Measurements from ENCODE around the gene IL22. TPM values are rescaled to one million over a fixed set of nuclear protein-coding genes. Genes with fewer than 3 reads are reported as not detected.

IL22 gene
- total and polyA plus RNA-seq, 12 donors = not detected

DNA sequence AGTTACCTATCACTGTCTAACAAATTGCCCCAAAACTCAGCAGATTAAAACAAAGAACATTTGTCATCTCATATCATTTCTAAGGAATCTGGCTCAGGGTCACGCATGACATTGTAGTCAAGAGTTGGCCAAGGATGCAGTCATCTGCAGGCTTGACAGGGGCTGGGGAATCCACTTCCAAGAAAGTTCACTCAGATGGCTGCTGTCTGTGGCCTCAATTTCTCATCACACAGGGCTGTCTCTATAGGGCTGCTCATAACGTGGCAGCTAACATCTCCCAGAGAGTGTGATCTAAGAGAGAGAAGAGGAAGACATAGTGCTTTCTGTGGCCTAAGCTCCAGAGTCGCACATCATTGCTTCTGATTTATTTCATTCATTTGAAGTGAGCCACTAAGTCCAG, 17.0 kb upstream of the IL22 start:
- intact Hi-C loops (cut with DNase I) = no loop called here
- DNase-seq = no peak
- no peak overlapping the region for H3K27ac ChIP-seq
- no peaks in the 10 kb centered on the region for H3K9me3 ChIP-seq (replicated peaks in 1 of 3)
- TF ChIP-seq, protein P1, sequence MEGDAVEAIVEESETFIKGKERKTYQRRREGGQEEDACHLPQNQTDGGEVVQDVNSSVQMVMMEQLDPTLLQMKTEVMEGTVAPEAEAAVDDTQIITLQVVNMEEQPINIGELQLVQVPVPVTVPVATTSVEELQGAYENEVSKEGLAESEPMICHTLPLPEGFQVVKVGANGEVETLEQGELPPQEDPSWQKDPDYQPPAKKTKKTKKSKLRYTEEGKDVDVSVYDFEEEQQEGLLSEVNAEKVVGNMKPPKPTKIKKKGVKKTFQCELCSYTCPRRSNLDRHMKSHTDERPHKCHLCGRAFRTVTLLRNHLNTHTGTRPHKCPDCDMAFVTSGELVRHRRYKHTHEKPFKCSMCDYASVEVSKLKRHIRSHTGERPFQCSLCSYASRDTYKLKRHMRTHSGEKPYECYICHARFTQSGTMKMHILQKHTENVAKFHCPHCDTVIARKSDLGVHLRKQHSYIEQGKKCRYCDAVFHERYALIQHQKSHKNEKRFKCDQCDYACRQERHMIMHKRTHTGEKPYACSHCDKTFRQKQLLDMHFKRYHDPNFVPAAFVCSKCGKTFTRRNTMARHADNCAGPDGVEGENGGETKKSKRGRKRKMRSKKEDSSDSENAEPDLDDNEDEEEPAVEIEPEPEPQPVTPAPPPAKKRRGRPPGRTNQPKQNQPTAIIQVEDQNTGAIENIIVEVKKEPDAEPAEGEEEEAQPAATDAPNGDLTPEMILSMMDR (IDR thresholded peaks at IDR 0.05) = no peak
- TF ChIP-seq POLR2A (IDR thresholded peaks at IDR 0.05) = no peak
- WGBS, 4 donors = 71 to 78% (median 74%) methylated on average over 3 of the region's 3 CpGs
- no peaks in the 10 kb centered on the region for H3K36me3 ChIP-seq (replicated peaks in 1 of 2)
- H3K4me1 ChIP-seq (replicated peaks in 1 of 2) = no peaks in the 10 kb centered on the region
- no peak overlapping the region for H3K4me3 ChIP-seq
- no peaks in the 10 kb centered on the region for H3K27me3 ChIP-seq

DNA sequence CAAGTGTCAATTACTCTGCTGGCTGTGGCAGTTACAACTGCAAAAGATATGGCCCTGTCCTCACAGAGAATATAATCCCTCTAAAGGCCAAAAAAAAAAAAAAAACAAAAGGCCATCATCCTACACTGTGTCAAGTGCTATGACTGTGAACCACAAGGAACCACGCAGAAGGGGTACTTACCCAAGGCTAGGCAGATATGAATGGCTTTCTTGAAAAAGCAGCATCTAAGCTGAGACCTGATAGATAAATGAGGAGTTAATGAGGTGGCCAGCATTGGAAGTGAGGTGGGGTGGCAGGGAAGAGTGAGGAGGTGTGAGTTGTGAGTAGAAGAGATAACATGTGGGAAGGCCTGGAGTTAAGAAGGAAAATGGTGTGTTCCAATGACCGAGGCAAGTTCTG, 16.4 kb upstream of the IL22 start:
- Histone ChIP-seq H3K9me3 (replicated peaks in 1 of 3) (no peaks in the 10 kb centered on the region), H3K27ac (no peak overlapping the region), H3K27me3 (no peaks in the 10 kb centered on the region), H3K36me3 (replicated peaks in 1 of 2) (no peaks in the 10 kb centered on the region), H3K4me1 (replicated peaks in 1 of 2) (no peaks in the 10 kb centered on the region), H3K4me3 (no peak overlapping the region)
- intact Hi-C loops (cut with DNase I) = no loop called here
- 84 to 98% (median 92%) methylated on average over 2 of the region's 2 CpGs for WGBS, 4 donors
- DNase-seq = no peak
- no peak for TF ChIP-seq POLR2A (IDR thresholded peaks at IDR 0.05)
- TF ChIP-seq, protein P1 (IDR thresholded peaks at IDR 0.05) = no peak

DNA sequence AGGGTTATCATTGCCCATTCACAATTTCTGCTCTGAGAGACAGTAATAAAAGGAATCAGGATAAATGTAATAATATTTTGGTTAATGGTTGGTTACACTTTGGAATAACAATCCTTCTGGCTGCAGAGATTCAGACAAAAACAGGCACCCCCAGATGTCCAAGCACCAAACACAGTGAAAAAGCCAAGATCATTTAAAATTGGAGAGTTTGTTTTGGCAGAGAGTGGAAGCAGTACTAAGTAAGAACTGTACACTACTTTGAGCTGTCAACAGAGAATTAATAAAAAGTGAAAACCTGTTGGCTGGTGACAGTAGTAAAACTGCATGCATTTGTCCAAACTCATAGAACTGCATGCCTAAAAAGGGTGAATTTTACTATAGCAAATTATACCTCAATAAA, 15.6 kb upstream of the IL22 start:
- Histone ChIP-seq H3K4me3 (no peak overlapping the region), H3K4me1 (replicated peaks in 1 of 2) (no peaks in the 10 kb centered on the region), H3K9me3 (replicated peaks in 1 of 3) (no peaks in the 10 kb centered on the region), H3K27me3 (no peaks in the 10 kb centered on the region), H3K36me3 (replicated peaks in 1 of 2) (no peaks in the 10 kb centered on the region), H3K27ac (no peak overlapping the region)
- TF ChIP-seq POLR2A (IDR thresholded peaks at IDR 0.05) = no peak
- TF ChIP-seq, protein P1 (IDR thresholded peaks at IDR 0.05) = no peak
- DNase-seq = no peak
- intact Hi-C loops (cut with DNase I) = no loop called here

DNA sequence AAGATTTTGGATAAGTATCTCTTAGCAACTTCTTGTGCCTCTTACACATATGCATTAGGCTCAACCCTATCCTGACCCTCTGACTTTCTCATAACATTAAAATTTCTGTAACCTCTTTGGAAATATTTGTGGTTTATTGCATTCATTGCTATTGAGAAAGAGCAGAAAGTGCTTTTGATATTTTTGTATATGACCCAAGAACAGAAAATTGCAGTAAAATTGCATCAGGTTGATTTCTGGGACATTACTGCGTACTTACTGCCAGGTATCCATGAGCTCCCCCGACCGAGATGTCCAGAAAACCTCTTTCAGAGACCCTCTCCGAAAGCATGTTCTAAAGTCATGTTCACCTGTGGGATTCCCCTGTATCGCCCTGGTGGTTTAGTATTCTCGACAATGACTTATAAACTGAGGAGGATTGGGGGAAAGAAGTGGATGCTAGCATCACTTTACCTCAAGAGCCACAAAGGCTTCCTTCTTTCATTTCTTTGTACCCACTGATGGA, 14.5 kb upstream of the IL22 start:
- WGBS, 4 donors = 79 to 87% (median 83%) methylated on average over 6 of the region's 6 CpGs
- no peak for DNase-seq
- intact Hi-C loops (cut with DNase I) = no loop called here
- H3K4me1 ChIP-seq (replicated peaks in 1 of 2) = no peaks in the 10 kb centered on the region
- TF ChIP-seq POLR2A (IDR thresholded peaks at IDR 0.05) = no peak
- TF ChIP-seq, protein P1 (IDR thresholded peaks at IDR 0.05) = no peak
- no peaks in the 10 kb centered on the region for H3K27me3 ChIP-seq
- H3K27ac ChIP-seq = no peak overlapping the region
- no peaks in the 10 kb centered on the region for H3K9me3 ChIP-seq (replicated peaks in 1 of 3)
- no peaks in the 10 kb centered on the region for H3K36me3 ChIP-seq (replicated peaks in 1 of 2)
- H3K4me3 ChIP-seq = no peak overlapping the region
